Endothelial cell of umbilical vein (primary cell): ENCODE results near the gene IL6ST. TPM values are rescaled to one million over a fixed set of nuclear protein-coding genes. Genes with fewer than 3 reads are reported as not detected.

Experiments used
- BruUV-seq: library from RNA; stranded (reverse); fragments of 400-500 nt; replicated peaks from 2 replicates; lab custom pipeline; 2021; lab: Mats Ljungman, UMichigan
- CTCF ChIA-PET: fragments of 300-600, 350-600 bp; sonication (Branson Sonifier 250); formaldehyde crosslinking; loops from one replicate; lab custom pipeline; 2021; ENCODE audit warnings: antibody characterized with exemption, inconsistent platforms; lab: Charles Lee
- POLR2A ChIA-PET: fragments of 300-600, 350-600 bp; sonication (Branson Sonifier 250); formaldehyde crosslinking; loops from one replicate; lab custom pipeline; 2021; ENCODE audit warnings: antibody characterized with exemption, inconsistent platforms; lab: Charles Lee
- DNase-seq: peaks from one replicate; pipeline ENCODE4 v3.0.0-alpha.2; 2011; ENCODE audit warnings: low read depth, low spot score
- FAIRE-seq: peaks from 2 replicates; lab custom pipeline; 2011; peaks lifted over from hg19 to GRCh38; lab: Jason Lieb, UNC
- H2AFZ ChIP-seq: 2 replicates; pipeline ENCODE4 v1.6.0; 2012; ENCODE audit warnings: low read depth, low read length, control low read depth, inconsistent platforms
- H3K27ac ChIP-seq: 2 replicates; pipeline ENCODE4 v1.5.1; 2011; ENCODE audit warnings: low read depth, mild to moderate bottlenecking, control low read depth, low read length, moderate library complexity; ENCODE audit not compliant: insufficient read depth
- H3K27me3 ChIP-seq, 2 experiments: 2 replicates each; pipeline versions ENCODE4 v1.6.0 to v1.6.1; 2011; ENCODE audit warnings: low read length in 2 of 2, mixed read lengths in 1 of 2; ENCODE audit not compliant: control insufficient read depth in 2 of 2, insufficient read depth in 2 of 2
- H3K36me3 ChIP-seq, 2 experiments: 2 replicates in 1 of 2; 3 replicates in 1 of 2; pipeline ENCODE4 v1.5.1; 2011; ENCODE audit warnings: low read length in 2 of 2, mild to moderate bottlenecking in 1 of 2, moderate library complexity in 1 of 2; ENCODE audit not compliant: control insufficient read depth in 2 of 2, insufficient read depth in 2 of 2; ENCODE audit errors: extremely low read depth in 1 of 2
- H3K4me1 ChIP-seq: 3 replicates; pipeline ENCODE4 v1.5.1; 2011; ENCODE audit warnings: mild to moderate bottlenecking, low read length; ENCODE audit not compliant: control insufficient read depth, insufficient read depth; ENCODE audit errors: extremely low read depth
- H3K4me2 ChIP-seq: 2 replicates; pipeline ENCODE4 v1.6.1; 2011; ENCODE audit warnings: low read length, control low read depth, mixed read lengths; ENCODE audit not compliant: insufficient read depth
- H3K4me3 ChIP-seq, 3 experiments: fragments of 200-600 bp in 1 of 3; sonication (generic), shearing (Covaris generic) in 1 of 3; replicated peaks in 1 of 3; 2 replicates each; pipeline ENCODE4 v1.5.1; 2011 to 2016; ENCODE audit warnings: control low read depth in 3 of 3, low read length in 3 of 3, mild to moderate bottlenecking in 2 of 3, inconsistent platforms in 1 of 3, low read depth in 1 of 3, moderate library complexity in 1 of 3; ENCODE audit not compliant: insufficient read depth in 1 of 3
- H3K79me2 ChIP-seq: 2 replicates; pipeline ENCODE4 v1.6.0; 2012; ENCODE audit warnings: low read length, inconsistent platforms; ENCODE audit not compliant: control insufficient read depth, insufficient read depth
- H3K9ac ChIP-seq: replicated peaks from 2 replicates; pipeline ENCODE3; 2011; ENCODE audit warnings: low read length, control low read depth; ENCODE audit not compliant: insufficient read depth; ENCODE audit errors: extremely low read depth
- H3K9me1 ChIP-seq: replicated peaks from 3 replicates; pipeline ENCODE4 v1.6.0; 2011; ENCODE audit warnings: mild to moderate bottlenecking, low read length; ENCODE audit not compliant: control insufficient read depth, insufficient read depth; ENCODE audit errors: extremely low read depth
- H3K9me3 ChIP-seq: replicated peaks from 2 replicates; pipeline ENCODE4 v1.5.1; 2012; ENCODE audit warnings: low read length, inconsistent platforms; ENCODE audit not compliant: control insufficient read depth, insufficient read depth
- H4K20me1 ChIP-seq: replicated peaks from 2 replicates; pipeline ENCODE3; 2011; ENCODE audit warnings: mild to moderate bottlenecking, low read length; ENCODE audit not compliant: control insufficient read depth, insufficient read depth; ENCODE audit errors: extremely low read depth
- CTCF ChIP-seq, 2 donors: IDR thresholded peaks; 1 replicate in 1 of 2; 2 replicates in 1 of 2; pipeline ENCODE4 v1.5.1; 2011; ENCODE audit warnings: low read length in 2 of 2, mild to moderate bottlenecking in 2 of 2, moderate library complexity in 2 of 2, control low read depth in 1 of 2, inconsistent platforms in 1 of 2, low read depth in 1 of 2; ENCODE audit not compliant: insufficient read depth in 1 of 2; ENCODE audit errors: extremely low read depth in 1 of 2
- EZH2 ChIP-seq: IDR thresholded peaks from 2 replicates; pipeline ENCODE4 v1.6.1; 2012; ENCODE audit warnings: borderline replicate concordance, low read depth, mild to moderate bottlenecking, moderate library complexity, low read length, inconsistent platforms; ENCODE audit not compliant: severe bottlenecking
- FOS ChIP-seq: IDR thresholded peaks from 2 replicates; pipeline ENCODE4 v1.6.1; 2011; ENCODE audit warnings: mild to moderate bottlenecking, low read length, moderate library complexity, borderline replicate concordance; ENCODE audit not compliant: insufficient read depth
- GATA2 ChIP-seq: IDR thresholded peaks from 2 replicates; pipeline ENCODE4 v1.7.0; 2011; ENCODE audit warnings: low read depth, mild to moderate bottlenecking, moderate library complexity, mixed read lengths, low read length; ENCODE audit not compliant: insufficient read length, insufficient read depth
- JUN ChIP-seq: IDR thresholded peaks from 2 replicates; pipeline ENCODE4 v1.6.1; 2011; ENCODE audit warnings: borderline replicate concordance, low read depth; ENCODE audit not compliant: insufficient read length, insufficient read depth
- MAX ChIP-seq: IDR thresholded peaks from 2 replicates; pipeline ENCODE4 v1.6.1; 2011; ENCODE audit not compliant: insufficient read depth, insufficient read length
- MYC ChIP-seq: IDR thresholded peaks from one replicate; pipeline ENCODE4 v1.6.1; 2011; ENCODE audit warnings: mild to moderate bottlenecking, low read depth, low read length
- POLR2A ChIP-seq: IDR thresholded peaks from 2 replicates; pipeline ENCODE4 v1.6.1; 2012; ENCODE audit warnings: low read depth, mild to moderate bottlenecking, control low read depth, low read length
- POLR2AphosphoS5 ChIP-seq: IDR thresholded peaks from 2 replicates; pipeline ENCODE4 v1.6.1; 2012; ENCODE audit warnings: low read depth, mild to moderate bottlenecking, control low read depth, low read length, moderate library complexity; ENCODE audit not compliant: insufficient read depth
- dilution Hi-C: fragments of 300-500 bp; cut with MboI; formaldehyde crosslinking; loops from one replicate; pipeline ENCODE4 v1.15.0; 2019; ENCODE audit warnings: low sequenced_read_pairs; ENCODE audit not compliant: extremely low pct_ligation_motif_present
- intact Hi-C: fragments of 100-400 bp; cut with micrococcal nuclease; formaldehyde crosslinking; loops from one replicate; pipeline ENCODE4 v1.10.0; 2022
- polyA plus RNA-seq, 4 experiments: library from polyadenylated mRNA; depleted of rRNA in 3 of 4; stranded (reverse) in 3 of 4; unstranded in 1 of 4; fragments of >200 nt; gene quantifications; 2 replicates each; pipeline versions ENCODE4 v1.2.1 to v1.2.3, GENCODE V29; 2011 to 2012; ENCODE audit warnings: missing spikeins in 1 of 4
- total RNA-seq: library from RNA; stranded (reverse); gene quantifications from 2 replicates; pipeline ENCODE4 v1.2.3, GENCODE V29; 2021

IL6ST gene
- total and polyA plus RNA-seq, 2 donors (not counting 3 experiments of a cell fraction or from before 2014, with no cell fraction given): 135 to 345 TPM

GRCh38 chr5:56023296-56023695 is 28.5 kb upstream of the IL6ST start:
- Histone ChIP-seq H3K4me1 (no peaks in the 10 kb centered on the region), H3K27me3 (no peaks in the 10 kb centered on the region), H3K9me1 (no peaks in the 10 kb centered on the region), H3K79me2 (no peaks in the 10 kb centered on the region), H3K9me3 (no peaks in the 10 kb centered on the region), H4K20me1 (no peaks in the 10 kb centered on the region), H3K4me3 (no peak overlapping the region), H2AFZ (no peak overlapping the region), H3K27ac (no peak overlapping the region), H3K36me3 (no peaks in the 10 kb centered on the region), H3K4me2 (no peak overlapping the region), H3K9ac (no peak overlapping the region)
- TF ChIP-seq EZH2: no peak
- TF ChIP-seq CTCF (IDR thresholded peaks at IDR 0.05; ENCODE audit: extremely low read depth in 1 of 2, insufficient read depth in 1 of 2, low read depth in 1 of 2, low read length in 2 of 2): no peak
- no peak for TF ChIP-seq MYC
- TF ChIP-seq POLR2AphosphoS5: no peak
- TF ChIP-seq JUN: no peak
- no peak for TF ChIP-seq POLR2A
- TF ChIP-seq MAX: no peak
- TF ChIP-seq GATA2: no peak
- no peak for TF ChIP-seq FOS
- FAIRE-seq (no peak), DNase-seq (no peak)
- CTCF ChIA-PET: interaction anchor here (1.4 kb wide), 1 partner anchor 10 kb away, joined by 3 read pairs; no protein-coding TSS in a partner anchor
- intact Hi-C loops (no loop called here), dilution Hi-C loops (no loop called here)
- no TSS peak for BruUV-seq
- POLR2A ChIA-PET: no interaction called here
